Stimulated activated CD4-positive, alpha-beta T cell treated with anti-CD3 and anti-CD28 coated beads, Interleukin-2, amount 100 ng/mL, for 4 hours (primary cell): ENCODE data around the gene POLA1.

ENCODE experiments used
- DNase-seq: peaks from one replicate; pipeline ENCODE4 v3.0.0-alpha.2; 2020; ENCODE audit warnings: low read depth

POLA1 gene

GRCh38 chrX:24692305-24692704, 1.4 kb upstream of the POLA1 start:
- no peak for DNase-seq

GRCh38 chrX:24694825-24695224, 1.1 kb downstream of the POLA1 start:
- no peak for DNase-seq

DNA sequence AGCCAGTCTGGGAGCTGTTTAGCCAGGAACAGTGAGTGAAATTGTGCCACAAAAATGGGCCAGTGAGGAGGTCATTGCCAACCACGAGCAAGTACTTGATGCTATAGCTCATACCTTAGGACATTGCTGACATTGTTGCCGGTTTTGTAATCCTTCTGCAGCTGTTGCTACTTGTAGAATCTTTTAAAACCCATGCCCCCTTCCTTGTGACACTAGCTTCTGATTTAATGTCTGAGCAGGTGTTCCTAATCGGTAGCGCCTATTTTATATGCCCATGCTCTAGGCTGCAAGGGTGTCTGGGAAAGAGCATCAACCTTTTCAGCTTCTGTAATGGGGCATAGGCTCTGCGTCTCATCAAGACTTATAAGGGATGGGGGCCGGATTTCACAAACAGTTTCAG, 2.6 kb downstream of the POLA1 start:
- DNase-seq, result no peak

DNA sequence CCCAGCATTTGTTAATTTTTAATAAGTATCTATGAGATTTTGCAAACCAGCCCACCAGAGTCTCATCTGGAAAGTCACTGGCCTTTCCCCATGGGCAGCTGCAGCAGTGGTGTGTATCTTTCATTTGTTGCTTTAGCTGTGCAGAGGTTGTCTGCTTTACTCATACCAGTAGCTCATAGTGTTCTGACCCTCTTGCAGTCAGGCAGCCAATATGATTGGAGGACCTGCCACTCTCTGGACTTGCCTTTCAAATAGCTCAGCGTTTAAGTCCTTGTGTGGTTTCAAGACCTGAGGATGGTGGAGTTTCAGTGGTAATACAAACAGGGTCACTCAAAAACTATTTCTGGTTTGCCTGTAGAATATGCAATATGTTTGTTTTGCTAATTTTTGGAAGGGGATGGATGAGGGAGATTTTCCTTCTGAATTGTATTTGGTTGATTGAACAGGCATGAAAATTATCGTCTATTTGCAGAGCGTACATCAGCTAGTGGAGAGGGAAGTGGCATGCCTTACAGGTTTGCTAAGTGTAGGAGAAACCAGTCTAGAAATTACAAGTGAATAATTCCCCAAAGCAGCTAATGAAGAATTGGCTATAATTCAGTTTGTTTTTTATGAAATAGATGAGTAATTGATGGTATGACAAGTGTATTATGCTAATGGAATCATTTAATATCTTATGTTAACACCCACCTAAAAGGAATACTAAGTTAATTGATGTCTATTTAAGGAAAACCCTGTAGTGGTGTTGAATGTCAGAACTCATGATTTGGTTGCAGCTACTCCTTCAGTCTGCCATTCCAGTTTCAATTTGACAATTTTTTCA, 8.9 kb downstream of the POLA1 start:
- DNase-seq, result no peak

- DNase-seq, result no peak
These were observed 9.4 kb downstream of the POLA1 start for GRCh38 chrX:24703185-24703494.

GRCh38 chrX:24718771-24719170, 25.1 kb downstream of the POLA1 start:
- DNase-seq, result no peak

- DNase-seq, result no peak
These were observed 26.3 kb downstream of the POLA1 start for GRCh38 chrX:24720036-24720435.

DNA sequence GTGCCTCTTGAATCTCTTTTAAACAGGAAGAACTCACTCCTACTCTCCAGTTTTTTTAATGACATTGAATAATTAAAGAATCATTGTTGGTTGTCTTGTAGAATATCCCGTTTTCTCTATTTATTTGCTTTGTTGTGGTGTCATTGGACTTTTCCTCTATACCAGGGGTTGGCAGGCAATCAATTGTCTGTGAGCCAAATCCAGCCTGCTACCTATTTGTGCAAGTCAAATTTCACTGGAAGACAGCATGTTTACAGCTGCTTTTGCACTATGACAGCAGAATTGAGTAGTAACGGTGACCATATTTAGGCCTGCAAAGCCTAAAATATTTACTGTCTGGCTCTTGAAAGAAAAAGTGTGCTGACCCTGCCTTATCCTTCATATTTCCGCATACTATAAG, 34.8 kb downstream of the POLA1 start:
- no peak for DNase-seq

DNA sequence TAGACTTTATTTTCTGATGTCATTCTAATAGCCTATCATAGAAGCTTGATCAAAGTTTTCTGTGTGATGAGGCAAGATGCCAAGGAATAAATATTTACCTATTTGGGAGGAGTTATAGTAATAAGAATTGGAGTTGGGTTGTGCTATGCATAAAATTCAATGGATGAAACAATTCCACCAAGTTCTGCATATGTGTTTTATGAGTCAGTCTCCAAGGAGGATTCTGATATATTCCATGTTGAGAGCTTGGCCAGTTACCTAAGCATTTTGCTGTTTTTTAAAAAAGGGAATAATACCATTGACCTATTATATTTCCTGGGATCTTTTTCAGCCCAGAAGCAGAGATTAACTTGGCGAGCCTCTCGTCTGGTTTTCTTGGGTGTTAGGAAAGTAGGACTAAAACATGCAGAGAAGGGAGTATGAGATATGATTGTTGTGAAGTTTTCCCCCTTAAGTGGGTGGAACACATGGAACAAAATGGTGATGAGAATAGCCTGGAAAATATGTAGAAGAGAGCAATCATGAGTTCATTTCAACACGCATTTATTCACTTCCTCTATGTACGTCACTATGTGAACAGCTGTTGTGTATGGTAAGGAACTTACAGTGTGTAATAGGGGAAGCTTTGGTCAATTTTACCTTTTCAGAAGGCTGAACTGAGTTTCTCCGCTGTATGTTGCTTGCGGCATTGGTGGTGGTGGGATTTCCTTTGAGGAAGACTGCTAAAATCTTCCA, 39.2 kb downstream of the POLA1 start:
- DNase-seq, result no peak

GRCh38 chrX:24741330-24741729, 47.6 kb downstream of the POLA1 start:
- no peak for DNase-seq

- DNase-seq, result no peak
These were observed 54.5 kb downstream of the POLA1 start for GRCh38 chrX:24748196-24748595.

DNA sequence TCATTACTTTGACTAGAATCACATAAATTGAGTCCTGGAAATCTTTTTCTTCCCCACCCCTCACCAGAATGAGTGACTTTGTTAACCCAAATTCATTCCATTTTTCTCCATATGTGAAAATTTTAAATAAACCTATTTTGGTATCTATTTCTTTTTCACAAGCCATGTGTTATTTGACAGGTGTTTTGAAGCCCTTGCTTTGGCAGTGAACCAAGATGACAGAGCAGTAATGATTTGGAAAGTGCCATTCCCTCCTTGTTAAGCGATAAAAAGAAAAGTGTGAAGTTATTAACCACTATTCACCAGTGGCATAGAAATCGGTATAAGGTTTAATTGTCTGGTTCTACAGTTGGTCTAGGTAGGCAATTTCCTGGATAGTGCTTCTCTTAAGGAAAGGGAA, 66.1 kb downstream of the POLA1 start:
- DNase-seq, result no peak

GRCh38 chrX:24760363-24761000, 66.8 kb downstream of the POLA1 start:
- DNase-seq, result no peak

GRCh38 chrX:24761306-24761705, 67.6 kb downstream of the POLA1 start:
- DNase-seq, result no peak

DNA sequence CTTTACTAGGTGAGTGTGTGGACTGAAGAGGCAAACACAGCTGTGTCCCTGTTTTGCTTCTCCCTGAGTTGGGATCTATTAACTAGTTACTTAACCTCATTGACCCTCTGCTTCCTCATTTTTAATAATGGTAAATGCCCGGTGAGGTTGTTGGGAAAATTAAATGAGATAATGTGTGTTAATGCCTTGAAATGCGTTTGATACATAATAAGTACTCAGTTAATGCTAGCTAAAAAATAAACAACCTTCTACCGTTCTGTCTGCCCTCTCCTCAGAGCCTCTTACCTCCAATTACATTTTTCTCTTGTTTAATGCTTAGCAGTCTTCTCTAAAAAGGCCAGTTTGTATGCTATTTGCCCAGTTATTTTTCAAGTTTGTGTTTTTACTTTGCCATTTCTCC, 70.3 kb downstream of the POLA1 start:
- no peak for DNase-seq

- no peak for DNase-seq
These were observed 73.8 kb downstream of the POLA1 start for GRCh38 chrX:24767557-24767956.

DNA sequence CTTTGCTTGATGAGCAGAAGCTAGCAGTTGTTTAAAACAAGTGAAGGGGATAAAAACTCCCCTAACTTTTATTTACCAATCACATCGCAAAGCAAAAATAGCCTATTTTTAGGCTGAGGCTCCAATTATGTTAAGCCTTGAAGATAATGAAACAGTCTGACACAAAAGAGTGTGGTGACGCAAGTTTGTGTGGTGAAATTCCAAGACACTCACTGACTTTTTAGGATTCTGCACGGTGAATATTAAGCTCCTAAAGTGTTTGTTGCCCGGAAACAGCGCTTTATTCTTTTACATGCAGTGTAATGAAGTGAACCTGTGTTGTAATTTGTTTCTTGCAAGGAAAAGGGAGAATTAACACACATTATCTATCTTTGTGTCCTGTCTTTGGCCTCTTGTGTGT, 74.8 kb downstream of the POLA1 start:
- no peak for DNase-seq

DNA sequence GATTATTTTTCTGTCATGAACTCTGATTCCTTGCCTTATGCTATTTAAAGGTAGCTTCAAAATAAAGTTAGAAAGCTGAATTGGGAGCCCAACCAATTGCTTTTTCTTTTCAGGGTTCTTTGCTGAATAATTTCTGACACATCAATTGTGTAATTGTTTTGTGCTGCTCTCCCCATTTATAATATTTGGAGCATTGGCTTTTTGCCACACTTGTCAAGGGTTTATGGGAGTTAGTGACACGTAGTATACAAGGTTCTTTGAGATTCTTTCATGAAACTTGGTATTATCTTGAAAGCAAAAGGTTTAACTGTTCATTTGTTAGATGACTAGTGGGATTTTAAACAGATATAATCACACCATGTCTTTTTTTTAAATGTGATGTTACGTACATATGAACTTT, 80.9 kb downstream of the POLA1 start:
- no peak for DNase-seq

DNA sequence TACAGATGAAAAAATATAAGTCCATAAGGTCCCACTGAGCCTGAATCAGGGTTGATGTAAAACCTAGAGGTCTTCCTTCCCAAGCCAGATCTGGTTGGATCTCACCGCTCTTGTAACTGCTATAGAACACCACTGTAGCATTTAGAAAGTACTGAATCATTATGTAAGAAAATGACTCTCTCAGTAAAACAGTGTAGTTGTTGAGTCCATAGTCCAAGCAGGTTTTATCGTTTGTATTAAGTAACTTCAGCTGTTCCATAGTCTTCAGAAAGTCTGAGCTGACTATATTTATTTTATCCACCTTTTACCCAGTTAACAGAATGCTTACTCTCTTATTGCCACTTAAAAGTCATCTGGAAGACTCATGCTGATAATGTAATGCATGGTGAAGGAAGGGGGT, 82.2 kb downstream of the POLA1 start:
- no peak for DNase-seq

DNA sequence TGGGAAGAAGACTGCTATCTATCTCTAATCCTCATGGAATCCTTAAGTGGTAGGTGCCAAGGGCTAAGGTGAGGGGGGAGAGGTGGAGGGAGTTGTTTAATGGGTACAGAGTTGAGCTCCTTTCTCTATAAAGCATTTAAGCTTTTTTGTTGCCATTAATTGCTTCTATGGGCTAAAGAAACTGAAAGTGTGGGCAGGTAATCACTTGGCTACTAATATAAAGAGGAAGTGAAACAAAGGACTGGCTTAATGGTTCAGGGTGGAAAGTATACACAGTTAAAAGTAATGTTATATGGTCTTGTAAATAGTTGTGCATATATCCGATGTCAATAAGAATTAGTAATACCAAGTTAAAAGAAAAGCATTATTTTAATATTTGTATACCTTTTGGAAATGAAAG, 83.9 kb downstream of the POLA1 start:
- no peak for DNase-seq

DNA sequence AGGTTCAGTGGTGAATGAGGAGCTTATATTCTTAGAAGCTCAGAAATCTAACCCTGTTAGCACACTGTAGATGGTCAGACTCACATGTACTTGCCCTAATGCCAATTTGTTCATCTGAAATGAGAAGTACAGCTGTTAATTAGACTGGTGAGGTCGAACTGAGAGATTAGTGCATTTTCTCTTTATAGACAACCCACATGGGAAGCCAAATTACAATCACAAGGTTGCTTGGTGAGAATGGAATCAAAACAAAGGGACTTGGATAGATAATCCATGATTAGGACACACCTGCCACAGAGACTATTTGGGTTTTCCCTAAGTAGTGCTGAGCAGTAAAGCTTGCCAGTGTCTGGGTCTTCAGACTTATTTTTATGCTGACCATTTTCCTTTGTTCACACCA, 88.3 kb downstream of the POLA1 start:
- DNase-seq, result no peak

DNA sequence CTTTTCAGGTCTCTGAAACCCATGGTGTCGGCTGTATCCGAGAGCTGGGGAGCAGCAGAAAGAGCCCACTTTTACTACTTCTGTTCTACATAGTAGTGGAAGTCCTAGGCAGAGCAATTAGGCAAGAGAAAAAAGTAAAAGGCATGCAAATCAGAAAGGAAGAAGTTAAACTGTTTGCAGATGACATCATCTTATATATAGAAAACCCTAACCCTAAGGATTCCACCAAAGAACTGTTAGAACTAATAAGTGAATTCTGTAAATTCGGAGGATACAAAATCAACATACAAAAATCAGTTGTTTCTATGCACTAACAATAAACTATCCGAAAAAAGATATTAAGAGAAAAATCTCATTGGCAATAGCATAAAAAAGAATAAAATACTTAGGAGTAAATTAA, 95.3 kb downstream of the POLA1 start:
- DNase-seq, result no peak

GRCh38 chrX:24790166-24790565, 96.4 kb downstream of the POLA1 start:
- DNase-seq, result no peak
